Calu3 (cell line): ENCODE measurements around the gene LRP8. TPM values are rescaled to one million over a fixed set of nuclear protein-coding genes. Genes with fewer than 3 reads are reported as not detected.

Source experiments
- BruUV-seq: library from RNA; stranded (reverse); fragments of 400-500 nt; replicated peaks from 2 replicates; lab custom pipeline; 2021; lab: Mats Ljungman, UMichigan
- CTCF ChIA-PET: fragments of 300-600 bp; sonication (Branson Sonifier 250); formaldehyde crosslinking; loops from one replicate; lab custom pipeline; 2022; ENCODE audit warnings: antibody characterized with exemption; lab: Charles Lee
- DNase-seq: peaks from one replicate; pipeline ENCODE4 v3.0.0; 2022
- H3K27ac Mint-ChIP-seq: one replicate; pipeline ENCODE4 v1.8.0; 2022; ENCODE audit warnings: mixed read lengths; ENCODE audit not compliant: unreplicated experiment
- H3K27me3 Mint-ChIP-seq: one replicate; pipeline ENCODE4 v1.8.0; 2022; ENCODE audit warnings: mixed read lengths; ENCODE audit not compliant: unreplicated experiment
- H3K36me3 Mint-ChIP-seq: one replicate; pipeline ENCODE4 v1.8.0; 2022; ENCODE audit warnings: mild to moderate bottlenecking, moderate library complexity, mixed read lengths; ENCODE audit not compliant: insufficient read depth, unreplicated experiment
- H3K4me1 Mint-ChIP-seq: one replicate; pipeline ENCODE4 v1.8.0; 2022; ENCODE audit warnings: mild to moderate bottlenecking, low read depth, mixed read lengths; ENCODE audit not compliant: unreplicated experiment
- H3K4me3 Mint-ChIP-seq: one replicate; pipeline ENCODE4 v1.8.0; 2022; ENCODE audit warnings: mild to moderate bottlenecking, low read depth, moderate library complexity, mixed read lengths; ENCODE audit not compliant: unreplicated experiment
- H3K9me3 Mint-ChIP-seq: one replicate; pipeline ENCODE4 v1.8.0; 2022; ENCODE audit warnings: low read depth, mixed read lengths; ENCODE audit not compliant: unreplicated experiment
- intact Hi-C: fragments of 100-400 bp; cut with micrococcal nuclease; formaldehyde crosslinking; loops from one replicate; pipeline ENCODE4 v1.10.0; 2022; ENCODE audit not compliant: unreplicated experiment
- total RNA-seq: library from RNA; stranded (reverse); gene quantifications from 2 replicates; pipeline ENCODE4 v1.2.3, GENCODE V29; 2022
- TF ChIP-seq, protein P1 (sequence below): fragments of 200-600 bp; IDR thresholded peaks from one replicate; pipeline ENCODE4 v1.8.0; 2022; ENCODE audit warnings: antibody characterized with exemption; ENCODE audit not compliant: unreplicated experiment

Gene LRP8
- total RNA-seq, 1 experiment from 2014 or later, result 104 TPM

GRCh38 chr1:53346814-53347176 lies 18.9 kb upstream of the LRP8 start:
- intact Hi-C loops, result no loop called here
- Mint-ChIP-seq H3K4me3 (no peak overlapping the region), H3K4me1 (no peaks in the 10 kb centered on the region), H3K27me3 (peaks cover 42% of the 10 kb centered on the region), H3K27ac (no peak overlapping the region), H3K36me3 (no peaks in the 10 kb centered on the region), H3K9me3 (no peaks in the 10 kb centered on the region)
- CTCF ChIA-PET, result no interaction called here
- no peak for DNase-seq
- BruUV-seq, result no TSS peak
- TF ChIP-seq, protein P1, sequence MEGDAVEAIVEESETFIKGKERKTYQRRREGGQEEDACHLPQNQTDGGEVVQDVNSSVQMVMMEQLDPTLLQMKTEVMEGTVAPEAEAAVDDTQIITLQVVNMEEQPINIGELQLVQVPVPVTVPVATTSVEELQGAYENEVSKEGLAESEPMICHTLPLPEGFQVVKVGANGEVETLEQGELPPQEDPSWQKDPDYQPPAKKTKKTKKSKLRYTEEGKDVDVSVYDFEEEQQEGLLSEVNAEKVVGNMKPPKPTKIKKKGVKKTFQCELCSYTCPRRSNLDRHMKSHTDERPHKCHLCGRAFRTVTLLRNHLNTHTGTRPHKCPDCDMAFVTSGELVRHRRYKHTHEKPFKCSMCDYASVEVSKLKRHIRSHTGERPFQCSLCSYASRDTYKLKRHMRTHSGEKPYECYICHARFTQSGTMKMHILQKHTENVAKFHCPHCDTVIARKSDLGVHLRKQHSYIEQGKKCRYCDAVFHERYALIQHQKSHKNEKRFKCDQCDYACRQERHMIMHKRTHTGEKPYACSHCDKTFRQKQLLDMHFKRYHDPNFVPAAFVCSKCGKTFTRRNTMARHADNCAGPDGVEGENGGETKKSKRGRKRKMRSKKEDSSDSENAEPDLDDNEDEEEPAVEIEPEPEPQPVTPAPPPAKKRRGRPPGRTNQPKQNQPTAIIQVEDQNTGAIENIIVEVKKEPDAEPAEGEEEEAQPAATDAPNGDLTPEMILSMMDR, result no peak

DNA sequence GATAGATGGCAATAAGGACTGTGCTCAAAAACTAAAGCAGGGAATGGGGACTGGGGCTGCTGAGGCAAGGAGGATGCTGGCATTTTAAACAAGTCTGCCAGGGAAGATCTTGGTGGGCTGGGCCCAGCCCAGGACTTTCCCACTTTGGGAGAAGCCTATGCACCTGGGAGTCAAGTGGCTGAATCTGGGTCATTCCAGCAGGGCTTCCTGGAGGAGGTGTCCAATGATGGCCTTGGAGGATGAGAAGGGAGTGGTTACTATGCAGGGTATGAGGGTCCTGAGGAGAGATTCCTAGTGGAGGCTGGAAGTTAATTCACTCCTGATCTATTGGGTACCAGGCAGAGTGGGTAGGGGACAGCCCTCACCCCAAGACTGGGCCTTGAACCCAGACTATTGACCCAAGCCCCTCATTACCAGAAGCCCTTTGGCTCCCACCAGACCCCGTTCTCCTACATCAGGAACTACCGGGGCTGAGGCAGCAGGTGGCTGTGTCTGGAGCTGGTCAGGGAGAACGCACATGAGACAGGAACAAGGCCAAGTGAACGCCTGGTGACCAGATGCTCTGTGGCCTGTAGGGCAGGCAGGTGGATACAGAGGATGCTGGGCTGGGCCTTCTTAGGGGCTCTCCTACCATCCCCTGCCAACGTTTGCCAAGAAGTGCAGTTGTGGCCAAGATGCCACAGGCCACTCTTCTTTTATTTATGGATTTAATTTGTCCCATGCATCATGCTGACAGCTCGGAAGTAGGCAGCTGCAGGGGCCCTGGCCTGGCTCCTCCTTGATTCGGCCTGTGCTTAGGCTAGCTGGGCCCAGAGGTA lies 18.3 kb upstream of the LRP8 start:
- H3K36me3 Mint-ChIP-seq, result no peaks in the 10 kb centered on the region
- CTCF ChIA-PET, result no interaction called here
- peaks cover 44% of the 10 kb centered on the region for H3K27me3 Mint-ChIP-seq
- no peak for DNase-seq
- no peaks in the 10 kb centered on the region for H3K9me3 Mint-ChIP-seq
- TF ChIP-seq, protein P1, result no peak
- intact Hi-C loops, result no loop called here
- H3K27ac Mint-ChIP-seq, result no peak overlapping the region
- BruUV-seq, result no TSS peak
- H3K4me1 Mint-ChIP-seq, result no peaks in the 10 kb centered on the region
- no peak overlapping the region for H3K4me3 Mint-ChIP-seq

GRCh38 chr1:53344921-53345838 lies 17.3 kb upstream of the LRP8 start:
- H3K4me3 Mint-ChIP-seq, result no peak overlapping the region
- intact Hi-C loops, result no loop called here
- no peak for DNase-seq
- H3K27ac Mint-ChIP-seq, result no peak overlapping the region
- H3K27me3 Mint-ChIP-seq, result peaks cover 44% of the 10 kb centered on the region
- no TSS peak for BruUV-seq
- no peaks in the 10 kb centered on the region for H3K9me3 Mint-ChIP-seq
- no peaks in the 10 kb centered on the region for H3K4me1 Mint-ChIP-seq
- CTCF ChIA-PET, result interaction anchor here (0.6 kb wide), 1 partner anchor 47 kb away, joined by 5 read pairs; no protein-coding TSS in a partner anchor
- TF ChIP-seq, protein P1, result no peak
- H3K36me3 Mint-ChIP-seq, result no peaks in the 10 kb centered on the region

- H3K36me3 Mint-ChIP-seq, result no peaks in the 10 kb centered on the region
- H3K4me1 Mint-ChIP-seq, result no peaks in the 10 kb centered on the region
- BruUV-seq, result no TSS peak
- no peaks in the 10 kb centered on the region for H3K9me3 Mint-ChIP-seq
- intact Hi-C loops, result no loop called here
- TF ChIP-seq, protein P1, result no peak
- CTCF ChIA-PET, result interaction anchor here (0.6 kb wide), 2 partner anchors 48 to 1139 kb away, joined by 3 to 5 read pairs; no protein-coding TSS in a partner anchor
- H3K4me3 Mint-ChIP-seq, result no peak overlapping the region
- no peak overlapping the region for H3K27ac Mint-ChIP-seq
- no peak for DNase-seq
- peaks cover 44% of the 10 kb centered on the region for H3K27me3 Mint-ChIP-seq
Observed at GRCh38 chr1:53343831-53344668, 16.2 kb upstream of the LRP8 start.
